NCI-H2171 (cell line): ENCODE measurements around the gene LRRK1.

ENCODE experiments used
- DNase-seq: peaks from one replicate; lab custom pipeline; 2025; lab: John Stamatoyannopoulos, UW

The LRRK1 gene

GRCh38 chr15:101024706-101025500 lies 105.7 kb downstream of the LRRK1 start:
- no peak for DNase-seq

GRCh38 chr15:101025501-101025885 lies 106.3 kb downstream of the LRRK1 start:
- no peak for DNase-seq

- no peak for DNase-seq
These were observed 106.9 kb downstream of the LRRK1 start for GRCh38 chr15:101025896-101026631.

GRCh38 chr15:101026656-101027272 lies 107.6 kb downstream of the LRRK1 start:
- no peak for DNase-seq

- peak; percentile 69 for DNase-seq
These were observed 108.2 kb downstream of the LRRK1 start for GRCh38 chr15:101027273-101027901.

- no peak for DNase-seq
These were observed 108.8 kb downstream of the LRRK1 start for GRCh38 chr15:101027920-101028319.

- DNase-seq: no peak
These were observed 109.2 kb downstream of the LRRK1 start for GRCh38 chr15:101028321-101028720.

- DNase-seq: no peak
These were observed 109.7 kb downstream of the LRRK1 start for GRCh38 chr15:101028772-101029438.

- DNase-seq: no peak
These were observed 111.0 kb downstream of the LRRK1 start for GRCh38 chr15:101029971-101030661.

- no peak for DNase-seq
These were observed 112.1 kb downstream of the LRRK1 start for GRCh38 chr15:101031213-101031612.

GRCh38 chr15:101033801-101034200 lies 114.6 kb downstream of the LRRK1 start:
- DNase-seq: no peak

GRCh38 chr15:101035611-101036010 lies 116.5 kb downstream of the LRRK1 start:
- no peak for DNase-seq

GRCh38 chr15:101036189-101036588 lies 117.0 kb downstream of the LRRK1 start:
- DNase-seq: no peak

- no peak for DNase-seq
These were observed 118.1 kb downstream of the LRRK1 start for GRCh38 chr15:101037090-101037830.

- no peak for DNase-seq
These were observed 119.3 kb downstream of the LRRK1 start for GRCh38 chr15:101038327-101039003.

GRCh38 chr15:101039461-101039860 lies 120.3 kb downstream of the LRRK1 start:
- no peak for DNase-seq

- DNase-seq: no peak
These were observed 123.2 kb downstream of the LRRK1 start for GRCh38 chr15:101042320-101042719.

GRCh38 chr15:101043011-101043410 lies 123.9 kb downstream of the LRRK1 start:
- DNase-seq: no peak

GRCh38 chr15:101043911-101044624 lies 124.9 kb downstream of the LRRK1 start:
- no peak for DNase-seq
